SK-N-SH treated with all-trans-retinoic acid at 6 μM for 48 hours (cell line): Measurements from ENCODE around the gene BACE1-AS.

ENCODE experiments used
- ESRRG ChIP-seq: fragments of 250-450 bp; sonication (Bioruptor Pico); IDR thresholded peaks from 2 replicates; pipeline ENCODE4 v1.6.1; 2021; ENCODE audit warnings: mild to moderate bottlenecking
- OSR1 ChIP-seq: fragments of 250-450 bp; sonication (Bioruptor Pico); IDR thresholded peaks from 2 replicates; pipeline ENCODE4 v1.8.0; 2022; ENCODE audit warnings: moderate library complexity, mild to moderate bottlenecking, inconsistent platforms
- PATZ1 ChIP-seq: fragments of 250-450 bp; sonication (Bioruptor Pico); IDR thresholded peaks from 2 replicates; pipeline ENCODE4 v1.8.0; 2020; ENCODE audit warnings: mild to moderate bottlenecking, moderate library complexity, borderline replicate concordance
- PPARA ChIP-seq: fragments of 250-450 bp; sonication (Bioruptor Pico); IDR thresholded peaks from 2 replicates; pipeline ENCODE4 v1.5.0; 2020; ENCODE audit warnings: mild to moderate bottlenecking, borderline replicate concordance
- RARB ChIP-seq: fragments of 250-450 bp; sonication (Bioruptor Pico); IDR thresholded peaks from 2 replicates; pipeline ENCODE4 v1.8.0; 2021; ENCODE audit warnings: mild to moderate bottlenecking, moderate library complexity
- SNAI2 ChIP-seq: fragments of 250-450 bp; sonication (Bioruptor Pico); IDR thresholded peaks from 2 replicates; pipeline ENCODE4 v1.5.0; 2020; ENCODE audit warnings: mild to moderate bottlenecking, moderate library complexity
- ZC3H10 ChIP-seq: fragments of 250-450 bp; sonication (Bioruptor Pico); IDR thresholded peaks from 2 replicates; pipeline ENCODE4 v1.5.1; 2021; ENCODE audit warnings: mild to moderate bottlenecking, moderate library complexity
- ZFP3 ChIP-seq: fragments of 250-450 bp; sonication (Bioruptor Pico); IDR thresholded peaks from 2 replicates; pipeline ENCODE4 v1.5.0; 2020; ENCODE audit warnings: mild to moderate bottlenecking, moderate library complexity
- ZFP30 ChIP-seq: fragments of 450-650 bp; formaldehyde crosslinking; IDR thresholded peaks from 2 replicates; pipeline ENCODE4 v1.5.0; 2022; ENCODE audit warnings: mild to moderate bottlenecking, moderate library complexity
- ZNF70 ChIP-seq: fragments of 450-650 bp; formaldehyde crosslinking; IDR thresholded peaks from 2 replicates; pipeline ENCODE4 v1.5.0; 2020; ENCODE audit warnings: mild to moderate bottlenecking, moderate library complexity

- TF ChIP-seq ESRRG (CRISPR knock-in tag), result no peak
- no peak for TF ChIP-seq OSR1 (CRISPR knock-in tag)
- TF ChIP-seq ZFP30 (CRISPR knock-in tag), result no peak
- TF ChIP-seq PPARA, result no peak
- TF ChIP-seq RARB (CRISPR knock-in tag), result no peak
- TF ChIP-seq PATZ1, result no peak
- TF ChIP-seq ZFP3 (CRISPR knock-in tag), result no peak
- no peak for TF ChIP-seq SNAI2 (CRISPR knock-in tag)
- no peak for TF ChIP-seq ZNF70
- TF ChIP-seq ZC3H10, result no peak
Measured at GRCh38 chr11:117328375-117329010, 37.3 kb downstream of the BACE1-AS start.
